Sigmoid colon (tissue), 7 donors: ENCODE data around the gene GATD1. TPM values are rescaled to one million over a fixed set of nuclear protein-coding genes. Genes with fewer than 3 reads are reported as not detected.
A peak's percentile ranks its signal among the peaks of the same experiment; 100 is the strongest.

ENCODE experiments used
- DNase-seq: peaks from one replicate; pipeline ENCODE4 v3.0.0-alpha.2; 2019
- H3K27ac ChIP-seq, 4 donors: fragments of 200-600 bp; sonication (generic); one replicate each; pipeline ENCODE4 v1.5.1; 2016 to 2019; ENCODE audit warnings: mild to moderate bottlenecking in 1 of 4
- H3K27me3 ChIP-seq, 3 donors: fragments of 200-600 bp; sonication (generic); one replicate each; pipeline ENCODE4 v1.5.1; 2019; ENCODE audit warnings: mild to moderate bottlenecking in 1 of 3
- H3K36me3 ChIP-seq, 4 donors: fragments of 200-600 bp; sonication (generic); one replicate each; pipeline ENCODE4 v1.5.1; 2016 to 2019
- H3K4me1 ChIP-seq, 4 donors: fragments of 200-600 bp; sonication (generic); one replicate each; pipeline ENCODE4 v1.5.1; 2017 to 2019
- H3K4me3 ChIP-seq, 4 donors: fragments of 200-600 bp; sonication (generic); one replicate each; pipeline ENCODE4 v1.5.1; 2017 to 2019; ENCODE audit warnings: mild to moderate bottlenecking in 2 of 4, moderate library complexity in 1 of 4
- H3K9me3 ChIP-seq, 4 donors: fragments of 200-600 bp in 3 of 4; sonication (generic) in 3 of 4; one replicate each; pipeline versions ENCODE4 v1.5.1 to v1.6.1; 2013 to 2019
- CTCF ChIP-seq, 4 experiments: fragments of 450-650 bp in 3 of 4; fragments of 200-600 bp in 1 of 4; IDR thresholded peaks; one replicate each; pipeline ENCODE4 v1.5.1; 2016 to 2019; ENCODE audit warnings: antibody characterized with exemption in 4 of 4, mild to moderate bottlenecking in 3 of 4, moderate library complexity in 2 of 4
- EP300 ChIP-seq, 4 donors: sonication (generic); formaldehyde crosslinking; IDR thresholded peaks; one replicate each; pipeline ENCODE4 v1.6.1; 2017; ENCODE audit warnings: antibody characterized with exemption in 4 of 4
- POLR2A ChIP-seq, 2 donors: fragments of 450-650 bp; IDR thresholded peaks; one replicate each; pipeline ENCODE4 v1.6.1; 2016; ENCODE audit warnings: antibody characterized with exemption in 2 of 2, mild to moderate bottlenecking in 2 of 2, moderate library complexity in 2 of 2
- POLR2AphosphoS5 ChIP-seq, 4 donors: sonication (generic); formaldehyde crosslinking; IDR thresholded peaks; one replicate each; pipeline ENCODE4 v1.6.1; 2017; ENCODE audit warnings: antibody characterized with exemption in 4 of 4
- WGBS, 2 donors: extraction: QIAGEN DNeasy Blood & Tissue Kit; methylation state at CpG; one replicate each; pipeline ENCODE4 v1.1.7; 2013; 5-methylcytosine and 5-hydroxymethylcytosine counted together
- intact Hi-C: fragments of 100-400 bp; cut with DNase I; formaldehyde crosslinking; loops from one replicate; pipeline ENCODE4 v1.15.1; 2023
- polyA plus RNA-seq, 3 donors: library from polyadenylated mRNA; stranded (reverse); fragments of 200-250 nt; gene quantifications; one replicate each; pipeline ENCODE4 v1.2.3, GENCODE V29; 2013
- total RNA-seq, 4 donors: library from RNA; depleted of rRNA; stranded (reverse); fragments of >200 nt; gene quantifications; one replicate each; pipeline ENCODE4 v1.1.0, GENCODE V29; 2016
- donor health status: healthy with polysubstance abuse.
- donor health status: Bipolar disorder and iron deficiency.
- donor health status: healthy.

Gene GATD1
- total and polyA plus RNA-seq, 7 donors = 6.7 to 55.9 (median 15.7) TPM

GRCh38 chr11:808427-809286 is 31.4 kb upstream of the GATD1 start:
- Histone ChIP-seq H3K9me3 (no peaks in the 10 kb centered on the region), H3K4me1 (peaks cover 0 to 47% (median 43%) of the 10 kb centered on the region in 4 donors), H3K4me3 (peak overlapping the region; percentile 73 to 99 (median 93)), H3K27me3 (no peaks in the 10 kb centered on the region), H3K27ac (peak overlapping the region; percentile 91 to 97 (median 94)), H3K36me3 (peaks cover 19 to 25% (median 23%) of the 10 kb centered on the region in 4 donors)
- DNase-seq = peak; percentile 93
- WGBS, 2 donors = 24 to 29% methylated on average over 36 of the region's 36 CpGs
- intact Hi-C loops = loop anchor here (1.0 kb wide), 1 partner anchor 11 kb away; no protein-coding TSS in a partner anchor
- no peak for TF ChIP-seq CTCF (IDR thresholded peaks at IDR 0.05)
- no peak for TF ChIP-seq POLR2AphosphoS5 (IDR thresholded peaks at IDR 0.05)
- TF ChIP-seq POLR2A (IDR thresholded peaks at IDR 0.05) = no peak
- TF ChIP-seq EP300 (IDR thresholded peaks at IDR 0.05) = no peak

- H3K9me3 ChIP-seq = no peaks in the 10 kb centered on the region
- peaks cover 0 to 32% (median 1%) of the 10 kb centered on the region in 4 donors for H3K36me3 ChIP-seq
- intact Hi-C loops = no loop called here
- TF ChIP-seq CTCF (IDR thresholded peaks at IDR 0.05) = no peak
- no peak for TF ChIP-seq POLR2A (IDR thresholded peaks at IDR 0.05)
- TF ChIP-seq EP300 (IDR thresholded peaks at IDR 0.05) = no peak
- no peak for TF ChIP-seq POLR2AphosphoS5 (IDR thresholded peaks at IDR 0.05)
- peak overlapping the region; percentile 36 to 69 (median 58) for H3K4me3 ChIP-seq
- peak overlapping the region; percentile 82 to 93 (median 88) for H3K27ac ChIP-seq
- H3K27me3 ChIP-seq = no peaks in the 10 kb centered on the region
- peaks cover 0 to 34% (median 28%) of the 10 kb centered on the region in 4 donors for H3K4me1 ChIP-seq
- 2 to 3% methylated on average over 18 of the region's 18 CpGs for WGBS, 2 donors
- DNase-seq = no peak
Observed at GRCh38 chr11:804599-804964, 27.3 kb upstream of the GATD1 start.

- Histone ChIP-seq H3K4me1 (peaks cover 0 to 34% (median 28%) of the 10 kb centered on the region in 4 donors), H3K27ac (peak overlapping the region in 3 of 4 donors; percentile 88 to 93 (median 88)), H3K9me3 (no peaks in the 10 kb centered on the region), H3K27me3 (no peaks in the 10 kb centered on the region), H3K4me3 (peak overlapping the region in 2 of 4 donors; percentile 65 to 69), H3K36me3 (peaks cover 0 to 38% (median 3%) of the 10 kb centered on the region in 4 donors)
- intact Hi-C loops = no loop called here
- no peak for DNase-seq
- 40 to 55% methylated on average over 26 of the region's 26 CpGs for WGBS, 2 donors
- TF ChIP-seq EP300 (IDR thresholded peaks at IDR 0.05) = no peak
- TF ChIP-seq POLR2A (IDR thresholded peaks at IDR 0.05) = no peak
- TF ChIP-seq POLR2AphosphoS5 (IDR thresholded peaks at IDR 0.05) = no peak
- TF ChIP-seq CTCF (IDR thresholded peaks at IDR 0.05) = no peak
Observed at GRCh38 chr11:803770-804598, 26.7 kb upstream of the GATD1 start.

GRCh38 chr11:803467-803742 is 26.1 kb upstream of the GATD1 start:
- intact Hi-C loops = no loop called here
- Histone ChIP-seq H3K4me1 (peaks cover 0 to 30% (median 26%) of the 10 kb centered on the region in 4 donors), H3K36me3 (peaks cover 0 to 38% (median 3%) of the 10 kb centered on the region in 4 donors), H3K4me3 (no peak overlapping the region), H3K27me3 (no peaks in the 10 kb centered on the region), H3K27ac (no peak overlapping the region), H3K9me3 (no peaks in the 10 kb centered on the region)
- DNase-seq = no peak
- TF ChIP-seq CTCF (IDR thresholded peaks at IDR 0.05) (no peak), POLR2AphosphoS5 (IDR thresholded peaks at IDR 0.05) (no peak), POLR2A (IDR thresholded peaks at IDR 0.05) (no peak), EP300 (IDR thresholded peaks at IDR 0.05) (no peak)
- 90 to 91% methylated on average over 8 of the region's 8 CpGs for WGBS, 2 donors
